HCT116 (cell line): ENCODE data around the gene EPHA3. TPM values are rescaled to one million over a fixed set of nuclear protein-coding genes. Genes with fewer than 3 reads are reported as not detected.

ENCODE experiments used
- ATAC-seq: fragments of 200-7000 bp; cut with Tn5 transposase; 2 replicates; pipeline ENCODE4 v1.9.1; 2020; ENCODE audit warnings: mild to moderate bottlenecking, moderate library complexity
- BruUV-seq: library from RNA; stranded (reverse); fragments of 400-500 nt; replicated peaks from 2 replicates; lab custom pipeline; 2021; lab: Mats Ljungman, UMichigan
- CTCF ChIA-PET: fragments of 300-600 bp; sonication (Branson Sonifier 250); formaldehyde crosslinking; loops from one replicate; lab custom pipeline; 2021; ENCODE audit warnings: antibody characterized with exemption; lab: Charles Lee
- POLR2A ChIA-PET: fragments of 300-600, 350-600 bp; sonication (Branson Sonifier 250); formaldehyde crosslinking; loops from one replicate; lab custom pipeline; 2021; ENCODE audit warnings: antibody characterized with exemption; lab: Charles Lee
- RAD21 ChIA-PET, 2 experiments: fragments of 300-600 bp; sonication (Branson Sonifier 250); formaldehyde crosslinking; loops; one replicate each; lab custom pipeline; 2023; ENCODE audit warnings: low total read pairs in 2 of 2; ENCODE audit not compliant: uncharacterized antibody in 2 of 2, unreplicated experiment in 2 of 2, low non-redundant PET in 1 of 2; lab: Charles Lee
- DNase-seq: peaks from one replicate; pipeline ENCODE4 v3.0.0-alpha.2; 2010; ENCODE audit warnings: low read depth, low spot score
- H2AFZ ChIP-seq: fragments of 200-600 bp; shearing (Covaris generic), sonication (generic); 2 replicates; pipeline ENCODE4 v1.6.1; 2017; ENCODE audit warnings: low read depth, mixed run types, mixed read lengths, antibody characterized with exemption, low read length; ENCODE audit not compliant: poor library complexity, severe bottlenecking
- H3K27ac ChIP-seq: 2 replicates; pipeline ENCODE4 v1.5.1; 2012; ENCODE audit warnings: low read depth, low read length
- H3K27me3 ChIP-seq: fragments of 200-600 bp; sonication (generic); 2 replicates; pipeline ENCODE4 v1.6.1; 2016; ENCODE audit warnings: mixed run types, low read length, mixed read lengths; ENCODE audit not compliant: insufficient read depth
- H3K36me3 ChIP-seq, 2 experiments: fragments of 200-500 bp in 1 of 2; fragments of 200-600 bp in 1 of 2; sonication (Bioruptor generic) in 1 of 2; sonication (generic) in 1 of 2; 2 replicates each; pipeline versions ENCODE4 v1.5.1 to v1.6.1; 2014 to 2016; ENCODE audit warnings: low read length in 2 of 2, inconsistent platforms in 1 of 2, mixed read lengths in 1 of 2, mixed run types in 1 of 2; ENCODE audit not compliant: insufficient read depth in 2 of 2, control insufficient read depth in 1 of 2
- H3K4me1 ChIP-seq, 2 experiments: fragments of 200-600 bp in 1 of 2; sonication (generic) in 1 of 2; 2 replicates each; pipeline versions ENCODE4 v1.5.1 to v1.6.1; 2012 to 2017; ENCODE audit warnings: low read length in 2 of 2, inconsistent platforms in 1 of 2, mild to moderate bottlenecking in 1 of 2, mixed read lengths in 1 of 2, mixed run types in 1 of 2, moderate library complexity in 1 of 2; ENCODE audit not compliant: insufficient read depth in 2 of 2, control insufficient read depth in 1 of 2
- H3K4me2 ChIP-seq: fragments of 200-600 bp; sonication (generic); 2 replicates; pipeline ENCODE4 v1.6.1; 2017; ENCODE audit warnings: mixed run types, low read length, mixed read lengths
- H3K4me3 ChIP-seq, 2 experiments: fragments of 200-600 bp in 1 of 2; sonication (generic) in 1 of 2; replicated peaks in 1 of 2; 2 replicates each; pipeline ENCODE4 v1.5.1; 2011 to 2016; ENCODE audit warnings: low read length in 2 of 2, control low read depth in 1 of 2, low read depth in 1 of 2, mild to moderate bottlenecking in 1 of 2, mixed read lengths in 1 of 2, mixed run types in 1 of 2
- H3K79me2 ChIP-seq: fragments of 200-600 bp; sonication (generic); 2 replicates; pipeline ENCODE4 v1.6.1; 2017; ENCODE audit warnings: mild to moderate bottlenecking, mixed run types, low read length, moderate library complexity, mixed read lengths; ENCODE audit not compliant: insufficient read depth
- H3K9ac ChIP-seq: fragments of 200-600 bp; sonication (generic); 2 replicates; pipeline ENCODE4 v1.6.1; 2016; ENCODE audit warnings: low read length, mixed read lengths
- H3K9me2 ChIP-seq: fragments of 200-600 bp; sonication (generic), shearing (Covaris generic); 2 replicates; pipeline ENCODE4 v1.6.1; 2017; ENCODE audit warnings: mixed run types, mild to moderate bottlenecking, moderate library complexity; ENCODE audit not compliant: insufficient read depth
- H3K9me3 ChIP-seq, 2 experiments: fragments of 200-500 bp in 1 of 2; fragments of 200-600 bp in 1 of 2; sonication (Bioruptor generic) in 1 of 2; sonication (generic) in 1 of 2; 2 replicates each; pipeline ENCODE4 v1.6.1; 2014 to 2017; ENCODE audit warnings: low read length in 2 of 2, mixed read lengths in 2 of 2, inconsistent platforms in 1 of 2, low read depth in 1 of 2, mild to moderate bottlenecking in 1 of 2, mixed run types in 1 of 2, moderate library complexity in 1 of 2; ENCODE audit not compliant: control insufficient read depth in 1 of 2, insufficient read depth in 1 of 2
- H4K20me1 ChIP-seq: fragments of 200-600 bp; sonication (generic), shearing (Covaris generic); 2 replicates; pipeline ENCODE4 v1.6.1; 2017; ENCODE audit warnings: mixed run types, mild to moderate bottlenecking, moderate library complexity; ENCODE audit not compliant: insufficient read depth
- CBX3 ChIP-seq: IDR thresholded peaks from 2 replicates; pipeline ENCODE4 v1.6.1; 2012; ENCODE audit warnings: low read depth
- CEBPB ChIP-seq: IDR thresholded peaks from 2 replicates; pipeline ENCODE4 v1.6.1; 2012; ENCODE audit warnings: low read depth
- EGR1 ChIP-seq: IDR thresholded peaks from 2 replicates; pipeline ENCODE4 v1.6.1; 2012; ENCODE audit warnings: low read depth
- EZH2 ChIP-seq: fragments of 200-600 bp; sonication (generic); IDR thresholded peaks from 2 replicates; pipeline ENCODE4 v1.6.1; 2017; ENCODE audit warnings: antibody characterized with exemption, mixed run types
- EZH2phosphoT487 ChIP-seq: fragments of 200-600 bp; IDR thresholded peaks from 2 replicates; pipeline ENCODE4 v1.6.1; 2018; ENCODE audit warnings: antibody characterized with exemption, borderline replicate concordance
- FOSL1 ChIP-seq: IDR thresholded peaks from 2 replicates; pipeline ENCODE4 v1.6.1; 2012; ENCODE audit warnings: low read depth
- JUND ChIP-seq: IDR thresholded peaks from 2 replicates; pipeline ENCODE4 v1.6.1; 2012
- MAX ChIP-seq: IDR thresholded peaks from 2 replicates; pipeline ENCODE4 v1.6.1; 2012
- POLR2A ChIP-seq: IDR thresholded peaks from 2 replicates; pipeline ENCODE4 v1.7.0; 2011; ENCODE audit warnings: borderline replicate concordance; ENCODE audit not compliant: insufficient read depth, insufficient read length; ENCODE audit errors: extremely low read depth
- RAD21 ChIP-seq: IDR thresholded peaks from 2 replicates; pipeline ENCODE4 v1.6.1; 2012; ENCODE audit warnings: low read depth, mild to moderate bottlenecking
- SIN3A ChIP-seq: IDR thresholded peaks from 2 replicates; pipeline ENCODE4 v1.6.1; 2012; ENCODE audit warnings: low read depth
- SRF ChIP-seq: IDR thresholded peaks from 2 replicates; pipeline ENCODE4 v1.6.1; 2012; ENCODE audit warnings: low read depth
- TCF7L2 ChIP-seq: IDR thresholded peaks from 2 replicates; pipeline ENCODE4 v1.7.0; 2011; ENCODE audit warnings: borderline replicate concordance, inconsistent platforms; ENCODE audit not compliant: insufficient read depth, insufficient read length; ENCODE audit errors: extremely low read depth
- YY1 ChIP-seq: IDR thresholded peaks from 2 replicates; pipeline ENCODE4 v1.6.1; 2011; ENCODE audit warnings: low read length, low read depth, moderate library complexity, mild to moderate bottlenecking; ENCODE audit not compliant: insufficient replicate concordance; ENCODE audit errors: extremely low read depth
- ZNF274 ChIP-seq: fragments of 200-500 bp; sonication (Bioruptor generic); IDR thresholded peaks from 2 replicates; pipeline ENCODE4 v1.6.1; 2014; ENCODE audit warnings: mild to moderate bottlenecking, low read depth, low read length, inconsistent platforms
- intact Hi-C: fragments of 100-400 bp; cut with micrococcal nuclease; formaldehyde crosslinking; loops from 2 replicates; pipeline ENCODE4 v1.10.0; 2022
- total RNA-seq: library from RNA; stranded (reverse); gene quantifications from one replicate; pipeline ENCODE4 v1.2.1, GENCODE V29; 2021; ENCODE audit not compliant: unreplicated experiment
- TF ChIP-seq, protein P1 (sequence below), 3 experiments: fragments of 200-600 bp in 1 of 3; sonication (generic) in 1 of 3; IDR thresholded peaks in 2 of 3; conservative IDR thresholded peaks in 1 of 3; 2 replicates each; pipeline ENCODE4 v1.5.1; 2012 to 2017; ENCODE audit warnings: low read depth in 2 of 3, low read length in 2 of 3, antibody characterized with exemption in 1 of 3, borderline replicate concordance in 1 of 3, control low read depth in 1 of 3, mild to moderate bottlenecking in 1 of 3, mixed read lengths in 1 of 3, mixed run types in 1 of 3, moderate library complexity in 1 of 3; ENCODE audit not compliant: insufficient read depth in 1 of 3
- TF ChIP-seq, protein P2 (sequence below): IDR thresholded peaks from 2 replicates; pipeline ENCODE4 v1.6.1; 2011; ENCODE audit warnings: mild to moderate bottlenecking, low read length, moderate library complexity; ENCODE audit not compliant: insufficient replicate concordance; ENCODE audit errors: extremely low read depth
- TF ChIP-seq, protein P3 (sequence below): IDR thresholded peaks from 2 replicates; pipeline ENCODE4 v1.6.1; 2012; ENCODE audit warnings: low read depth
- TF ChIP-seq, protein P4 (sequence below): IDR thresholded peaks from 2 replicates; pipeline ENCODE4 v1.6.1; 2012

The EPHA3 gene
- total RNA-seq, 1 experiment from 2014 or later, result not detected

- TF ChIP-seq, protein P1, sequence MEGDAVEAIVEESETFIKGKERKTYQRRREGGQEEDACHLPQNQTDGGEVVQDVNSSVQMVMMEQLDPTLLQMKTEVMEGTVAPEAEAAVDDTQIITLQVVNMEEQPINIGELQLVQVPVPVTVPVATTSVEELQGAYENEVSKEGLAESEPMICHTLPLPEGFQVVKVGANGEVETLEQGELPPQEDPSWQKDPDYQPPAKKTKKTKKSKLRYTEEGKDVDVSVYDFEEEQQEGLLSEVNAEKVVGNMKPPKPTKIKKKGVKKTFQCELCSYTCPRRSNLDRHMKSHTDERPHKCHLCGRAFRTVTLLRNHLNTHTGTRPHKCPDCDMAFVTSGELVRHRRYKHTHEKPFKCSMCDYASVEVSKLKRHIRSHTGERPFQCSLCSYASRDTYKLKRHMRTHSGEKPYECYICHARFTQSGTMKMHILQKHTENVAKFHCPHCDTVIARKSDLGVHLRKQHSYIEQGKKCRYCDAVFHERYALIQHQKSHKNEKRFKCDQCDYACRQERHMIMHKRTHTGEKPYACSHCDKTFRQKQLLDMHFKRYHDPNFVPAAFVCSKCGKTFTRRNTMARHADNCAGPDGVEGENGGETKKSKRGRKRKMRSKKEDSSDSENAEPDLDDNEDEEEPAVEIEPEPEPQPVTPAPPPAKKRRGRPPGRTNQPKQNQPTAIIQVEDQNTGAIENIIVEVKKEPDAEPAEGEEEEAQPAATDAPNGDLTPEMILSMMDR (IDR thresholded peaks at IDR 0.05 in 2 of 3, conservative IDR thresholded peaks at IDR 0.05 in 1 of 3; ENCODE audit: borderline replicate concordance in 1 of 3, insufficient read depth in 1 of 3, low read depth in 2 of 3, low read length in 2 of 3), result no peak
- TF ChIP-seq SIN3A (no peak), SRF (no peak), EGR1 (no peak), FOSL1 (no peak), YY1 (no peak), TCF7L2 (no peak), EZH2phosphoT487 (no peak), POLR2A (no peak), MAX (no peak), RAD21 (no peak), EZH2 (no peak), CBX3 (no peak), CEBPB (no peak), ZNF274 (no peak), JUND (no peak)
- TF ChIP-seq, protein P2, sequence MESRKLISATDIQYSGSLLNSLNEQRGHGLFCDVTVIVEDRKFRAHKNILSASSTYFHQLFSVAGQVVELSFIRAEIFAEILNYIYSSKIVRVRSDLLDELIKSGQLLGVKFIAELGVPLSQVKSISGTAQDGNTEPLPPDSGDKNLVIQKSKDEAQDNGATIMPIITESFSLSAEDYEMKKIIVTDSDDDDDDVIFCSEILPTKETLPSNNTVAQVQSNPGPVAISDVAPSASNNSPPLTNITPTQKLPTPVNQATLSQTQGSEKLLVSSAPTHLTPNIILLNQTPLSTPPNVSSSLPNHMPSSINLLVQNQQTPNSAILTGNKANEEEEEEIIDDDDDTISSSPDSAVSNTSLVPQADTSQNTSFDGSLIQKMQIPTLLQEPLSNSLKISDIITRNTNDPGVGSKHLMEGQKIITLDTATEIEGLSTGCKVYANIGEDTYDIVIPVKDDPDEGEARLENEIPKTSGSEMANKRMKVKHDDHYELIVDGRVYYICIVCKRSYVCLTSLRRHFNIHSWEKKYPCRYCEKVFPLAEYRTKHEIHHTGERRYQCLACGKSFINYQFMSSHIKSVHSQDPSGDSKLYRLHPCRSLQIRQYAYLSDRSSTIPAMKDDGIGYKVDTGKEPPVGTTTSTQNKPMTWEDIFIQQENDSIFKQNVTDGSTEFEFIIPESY, result no peak
- TF ChIP-seq, protein P3, sequence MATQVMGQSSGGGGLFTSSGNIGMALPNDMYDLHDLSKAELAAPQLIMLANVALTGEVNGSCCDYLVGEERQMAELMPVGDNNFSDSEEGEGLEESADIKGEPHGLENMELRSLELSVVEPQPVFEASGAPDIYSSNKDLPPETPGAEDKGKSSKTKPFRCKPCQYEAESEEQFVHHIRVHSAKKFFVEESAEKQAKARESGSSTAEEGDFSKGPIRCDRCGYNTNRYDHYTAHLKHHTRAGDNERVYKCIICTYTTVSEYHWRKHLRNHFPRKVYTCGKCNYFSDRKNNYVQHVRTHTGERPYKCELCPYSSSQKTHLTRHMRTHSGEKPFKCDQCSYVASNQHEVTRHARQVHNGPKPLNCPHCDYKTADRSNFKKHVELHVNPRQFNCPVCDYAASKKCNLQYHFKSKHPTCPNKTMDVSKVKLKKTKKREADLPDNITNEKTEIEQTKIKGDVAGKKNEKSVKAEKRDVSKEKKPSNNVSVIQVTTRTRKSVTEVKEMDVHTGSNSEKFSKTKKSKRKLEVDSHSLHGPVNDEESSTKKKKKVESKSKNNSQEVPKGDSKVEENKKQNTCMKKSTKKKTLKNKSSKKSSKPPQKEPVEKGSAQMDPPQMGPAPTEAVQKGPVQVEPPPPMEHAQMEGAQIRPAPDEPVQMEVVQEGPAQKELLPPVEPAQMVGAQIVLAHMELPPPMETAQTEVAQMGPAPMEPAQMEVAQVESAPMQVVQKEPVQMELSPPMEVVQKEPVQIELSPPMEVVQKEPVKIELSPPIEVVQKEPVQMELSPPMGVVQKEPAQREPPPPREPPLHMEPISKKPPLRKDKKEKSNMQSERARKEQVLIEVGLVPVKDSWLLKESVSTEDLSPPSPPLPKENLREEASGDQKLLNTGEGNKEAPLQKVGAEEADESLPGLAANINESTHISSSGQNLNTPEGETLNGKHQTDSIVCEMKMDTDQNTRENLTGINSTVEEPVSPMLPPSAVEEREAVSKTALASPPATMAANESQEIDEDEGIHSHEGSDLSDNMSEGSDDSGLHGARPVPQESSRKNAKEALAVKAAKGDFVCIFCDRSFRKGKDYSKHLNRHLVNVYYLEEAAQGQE, result no peak
- TF ChIP-seq, protein P4, sequence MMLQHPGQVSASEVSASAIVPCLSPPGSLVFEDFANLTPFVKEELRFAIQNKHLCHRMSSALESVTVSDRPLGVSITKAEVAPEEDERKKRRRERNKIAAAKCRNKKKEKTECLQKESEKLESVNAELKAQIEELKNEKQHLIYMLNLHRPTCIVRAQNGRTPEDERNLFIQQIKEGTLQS, result no peak
- Histone ChIP-seq H3K4me1 (no peaks in the 10 kb centered on the region), H3K27me3 (no peaks in the 10 kb centered on the region), H3K9me2 (no peaks in the 10 kb centered on the region), H3K9ac (no peak overlapping the region), H3K27ac (no peak overlapping the region), H3K36me3 (no peaks in the 10 kb centered on the region), H4K20me1 (no peaks in the 10 kb centered on the region), H3K4me2 (no peak overlapping the region), H3K9me3 (peaks cover 8 to 9% of the 10 kb centered on the region in 2 experiments; a peak in 2 of 4 replicates), H3K79me2 (no peaks in the 10 kb centered on the region), H3K4me3 (no peak overlapping the region), H2AFZ (no peak overlapping the region)
- POLR2A ChIA-PET, result no interaction called here
- RAD21 ChIA-PET, result no interaction called here
- intact Hi-C loops, result no loop called here
- no peak for DNase-seq
- CTCF ChIA-PET, result no interaction called here
- ATAC-seq, result no peak
- no TSS peak for BruUV-seq
Observed at GRCh38 chr3:89087851-89088250, 19.6 kb upstream of the EPHA3 start.
